HG03108 (cell line): ENCODE data around the gene SH2D1A.
"Not testable (repeated sequence)": the region's sequence is repeated elsewhere in the genome, so short reads cannot be mapped to it uniquely, and the experiment has no call there.

ENCODE experiments used
- ATAC-seq: cut with Tn5 transposase; IDR thresholded peaks from one replicate; pipeline ENCODE4 v1.9.1; 2021; ENCODE audit warnings: moderate library complexity; ENCODE audit not compliant: unreplicated experiment

SH2D1A gene

GRCh38 chrX:124346117-124346876, at the start of gene SH2D1A:
SH2D1A (plus strand) TSS chrX:124346563; CDS start chrX:124346643, 80 bp downstream.
- ATAC-seq = no peak

DNA sequence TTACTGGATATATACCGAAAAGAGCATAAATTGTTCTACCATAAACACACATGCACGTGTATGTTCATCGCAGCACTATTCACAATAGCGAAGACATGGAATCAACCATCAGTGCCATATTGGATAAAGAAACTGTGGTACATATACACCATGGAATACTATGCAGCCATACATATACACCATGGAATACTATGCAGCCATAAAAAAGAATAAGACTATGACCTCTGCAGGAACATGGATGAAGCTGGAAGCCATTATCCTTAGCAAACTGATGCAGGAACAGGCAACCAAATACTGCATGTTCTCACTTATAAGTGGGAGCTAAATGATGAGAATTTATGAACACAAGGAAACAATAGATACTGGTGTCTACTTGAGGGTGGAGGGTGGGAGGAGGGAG, 47.0 kb upstream of the SH2D1A start:
- ATAC-seq = not testable (repeated sequence)

DNA sequence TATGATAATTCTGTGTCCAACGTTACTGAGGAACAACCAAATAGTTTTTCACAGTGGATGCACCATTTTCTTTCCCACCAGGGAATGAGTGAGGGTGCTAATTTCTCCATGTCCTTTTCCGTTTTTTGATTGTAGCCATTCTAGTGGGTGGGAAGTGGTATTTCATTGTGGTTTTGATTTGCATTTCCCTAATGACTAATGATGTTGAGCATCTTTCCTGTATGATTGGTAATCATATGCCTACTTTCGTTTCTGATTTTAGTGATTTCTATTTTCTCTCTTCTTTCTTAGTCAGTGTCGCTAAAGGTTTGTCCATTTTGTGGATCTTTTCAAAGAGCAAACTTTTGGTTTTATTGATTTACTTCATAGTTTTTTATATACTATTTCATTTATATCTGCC, 46.0 kb upstream of the SH2D1A start:
- ATAC-seq = no peak

- no peak for ATAC-seq
Observed at GRCh38 chrX:124307253-124307907, 39.0 kb upstream of the SH2D1A start.

DNA sequence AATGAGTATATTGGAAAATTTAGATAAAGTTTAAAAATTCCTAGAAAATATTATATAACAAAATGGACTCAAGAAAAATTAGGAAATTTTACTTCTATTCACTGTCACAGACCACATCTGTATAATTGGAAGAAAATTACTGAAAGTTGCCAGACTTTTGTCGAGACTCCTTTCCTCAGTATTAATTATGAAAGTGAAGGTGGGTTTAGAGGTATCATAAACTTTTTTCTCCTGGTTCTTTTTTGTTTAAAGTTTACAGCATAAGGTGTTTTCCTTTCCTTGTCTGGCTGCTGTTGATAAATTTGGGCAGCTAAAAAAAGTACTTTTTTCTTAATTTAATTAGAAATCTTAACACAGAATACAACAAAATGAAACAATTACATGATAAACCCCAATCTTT, 20.6 kb upstream of the SH2D1A start:
- no peak for ATAC-seq

DNA sequence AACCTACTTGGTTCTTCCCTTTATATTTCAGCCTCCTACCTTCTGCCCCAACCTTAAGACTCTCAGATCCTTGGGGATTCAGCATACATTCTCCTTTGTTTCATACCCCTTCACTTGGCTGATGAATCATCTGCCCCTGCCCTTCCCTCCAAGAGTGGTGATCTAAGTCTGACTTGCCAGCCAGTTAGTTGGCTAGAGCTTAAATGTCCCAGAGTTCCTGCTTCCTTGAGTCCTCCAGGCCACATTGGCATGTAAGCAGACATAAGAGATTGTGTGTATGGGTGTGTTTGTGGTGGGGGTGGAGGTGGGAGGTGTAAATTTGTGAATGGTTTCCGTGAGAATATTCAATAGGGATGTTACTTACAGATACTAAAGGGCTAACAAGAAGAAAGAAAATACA, 17.6 kb upstream of the SH2D1A start:
- no peak for ATAC-seq

- ATAC-seq = no peak
Observed at GRCh38 chrX:124332481-124333424, 13.6 kb upstream of the SH2D1A start, which contains the start of gene TEX13D. TEX13D (plus strand) TSS chrX:124332660; CDS start chrX:124332918, 258 bp downstream.

- ATAC-seq = no peak
Observed at GRCh38 chrX:124333862-124334261, 12.5 kb upstream of the SH2D1A start.

- ATAC-seq = not testable (repeated sequence)
Observed at GRCh38 chrX:124334555-124334954, 11.8 kb upstream of the SH2D1A start.

DNA sequence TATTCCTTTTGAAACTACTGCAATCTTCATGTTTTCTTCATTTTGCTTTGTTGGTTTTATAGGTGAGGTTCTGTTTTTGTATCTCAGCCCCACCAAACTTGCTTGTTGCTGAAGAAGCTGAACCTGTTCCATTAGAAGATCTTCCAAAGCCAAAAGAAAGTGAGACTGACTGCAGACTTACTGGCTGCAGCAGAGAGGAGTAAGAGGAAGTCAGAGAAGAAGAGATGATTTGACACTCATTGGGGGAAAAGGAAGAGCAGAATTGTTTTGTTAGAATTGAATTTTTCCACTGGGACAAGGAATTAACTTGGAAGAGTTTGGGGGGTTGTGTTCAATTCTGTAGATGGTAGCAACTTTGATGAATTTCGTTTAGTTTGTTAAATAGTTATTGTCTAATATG, 10.8 kb upstream of the SH2D1A start:
- ATAC-seq = no peak

DNA sequence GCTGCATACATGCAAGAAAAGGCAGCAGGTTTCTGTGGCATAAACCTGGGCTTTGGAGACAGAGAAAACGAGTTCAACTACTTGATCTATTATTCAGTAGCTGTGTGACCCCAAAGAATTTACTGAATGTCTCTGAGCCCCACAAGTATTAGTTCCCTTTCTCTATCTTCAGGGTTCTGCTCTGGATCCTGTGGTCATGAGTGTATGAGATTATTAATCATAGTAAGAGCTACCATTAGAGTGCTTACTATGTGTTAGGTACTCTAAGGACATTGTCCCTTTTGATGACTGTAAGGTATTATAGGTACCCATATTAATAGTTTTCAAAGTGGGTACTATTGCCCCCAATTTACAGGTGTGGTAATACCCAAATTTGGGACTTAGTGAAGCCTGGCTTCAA, 8.4 kb upstream of the SH2D1A start:
- ATAC-seq = no peak

DNA sequence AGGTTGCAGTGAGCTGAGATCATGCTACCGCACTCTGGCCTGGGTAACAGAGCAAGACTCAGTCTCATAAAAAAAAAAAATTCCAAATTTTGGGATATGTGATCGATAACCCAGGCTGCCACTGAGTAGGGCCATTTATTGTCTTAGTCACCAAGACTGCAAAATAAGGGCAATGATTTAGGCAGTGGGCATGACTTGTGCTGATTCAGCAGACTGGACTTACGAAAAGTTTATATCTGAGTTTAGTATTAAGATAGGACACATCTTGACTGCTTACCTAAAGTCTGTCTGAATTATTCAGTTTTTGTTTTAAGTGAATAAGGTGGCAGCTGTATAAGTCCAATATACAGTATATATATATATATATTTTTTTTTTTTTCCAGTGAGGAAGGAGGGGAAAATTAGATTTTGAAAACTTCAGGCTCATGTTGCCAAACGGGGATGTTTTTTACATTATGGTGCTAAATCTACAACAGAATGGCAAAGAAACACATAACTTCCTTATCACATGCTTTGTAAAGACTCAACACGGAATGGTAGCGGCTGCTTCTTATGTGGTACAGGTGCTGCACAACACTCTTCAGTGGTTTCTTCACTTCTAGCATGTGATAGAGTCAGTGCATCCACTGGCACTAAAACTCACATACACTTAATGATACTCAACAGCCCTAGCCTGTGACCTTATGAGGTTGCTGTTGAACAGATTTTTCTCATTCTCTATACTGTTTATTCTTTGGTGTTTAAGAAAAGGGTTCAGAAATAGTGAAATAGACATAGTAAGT, 7.4 kb upstream of the SH2D1A start:
- ATAC-seq = no peak

DNA sequence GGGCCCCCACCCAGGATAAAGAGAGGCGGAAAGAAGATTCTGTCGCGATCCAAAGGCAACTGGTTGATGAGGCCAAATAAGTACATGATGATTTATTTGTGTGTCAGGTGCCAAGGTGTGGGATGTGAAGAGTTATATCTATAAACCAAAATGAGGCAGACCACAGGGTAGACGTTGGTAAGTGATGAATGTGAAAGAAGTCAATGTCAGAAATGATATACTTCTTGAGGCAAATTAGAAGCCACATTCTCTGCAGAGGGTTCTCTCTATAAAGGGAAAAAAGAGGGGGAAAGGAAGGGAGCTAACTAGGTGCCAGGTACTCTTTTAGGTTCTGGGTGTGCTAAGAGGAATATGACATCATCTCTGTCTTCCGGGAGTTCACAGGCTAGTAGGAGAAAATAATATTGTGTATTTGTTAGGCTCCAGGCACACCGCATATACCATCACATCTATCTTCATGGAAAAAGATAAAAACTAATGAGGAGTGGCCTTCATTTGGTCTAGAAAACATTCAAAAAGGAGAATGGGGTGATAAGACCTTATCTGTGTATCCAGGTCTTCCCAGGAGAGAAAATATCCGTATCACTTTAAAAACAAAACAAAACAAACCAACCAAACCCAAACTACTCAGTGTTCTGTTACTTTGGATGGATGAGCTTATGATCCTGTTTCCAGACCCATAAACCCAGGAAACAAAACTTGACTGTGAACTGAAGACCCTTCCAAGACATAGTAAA, 4.8 kb upstream of the SH2D1A start:
- ATAC-seq = no peak

DNA sequence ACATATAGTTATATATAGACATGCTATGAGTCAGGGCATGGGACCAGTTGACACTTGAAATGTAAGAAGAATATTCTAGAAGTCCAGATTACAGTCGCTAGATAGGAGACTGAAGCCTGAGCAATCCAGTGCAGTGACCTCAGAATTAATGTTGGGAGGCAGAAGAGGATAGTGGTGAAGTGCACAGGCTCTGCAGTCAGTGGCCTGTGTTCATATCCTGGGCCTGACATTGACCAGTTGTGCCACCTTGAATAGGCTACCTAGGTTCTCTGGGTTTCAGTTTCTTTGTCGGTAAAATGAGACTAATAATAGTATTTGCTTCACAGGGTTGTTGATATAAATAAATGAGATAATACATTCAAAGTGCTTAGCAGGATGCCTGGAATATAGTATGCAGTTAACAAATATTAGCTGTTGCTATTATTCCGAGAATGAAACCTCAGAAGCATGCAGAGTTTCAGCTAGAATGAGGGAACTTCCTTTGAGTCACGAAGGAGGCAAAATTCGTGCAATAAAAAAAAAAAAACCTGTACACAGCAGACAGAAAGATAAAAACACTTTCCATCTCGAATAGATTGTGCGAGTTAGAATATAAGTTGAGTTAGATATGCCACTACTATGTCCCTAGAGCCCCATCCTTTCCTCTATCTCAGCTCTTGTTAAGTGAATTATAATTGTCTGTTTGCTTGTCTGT, 4.0 kb upstream of the SH2D1A start:
- no peak for ATAC-seq

GRCh38 chrX:124343016-124343415, 3.3 kb upstream of the SH2D1A start:
- no peak for ATAC-seq

- no peak for ATAC-seq
Observed at GRCh38 chrX:124344246-124344645, 2.1 kb upstream of the SH2D1A start.

DNA sequence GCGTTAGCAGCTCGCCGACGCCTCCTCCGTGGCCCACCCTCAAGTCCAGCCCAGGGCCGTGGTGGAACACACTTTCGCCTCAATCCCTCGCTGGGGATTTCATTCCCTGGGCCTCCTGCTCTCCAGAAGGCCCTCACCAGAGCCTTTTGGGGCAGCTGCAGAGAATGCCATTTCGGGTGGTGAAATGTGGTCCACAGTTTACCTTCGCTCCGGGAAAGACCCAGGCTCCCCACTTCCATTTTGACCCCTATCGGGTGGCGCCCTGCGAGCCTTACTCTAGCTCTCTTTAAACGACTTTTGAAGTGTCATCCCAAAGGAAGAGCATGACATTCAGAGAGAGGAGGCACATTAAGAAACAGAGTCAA, 496 bp downstream of the SH2D1A start:
- ATAC-seq = no peak

GRCh38 chrX:124347242-124347641, 879 bp downstream of the SH2D1A start:
- no peak for ATAC-seq

- no peak for ATAC-seq
Observed at GRCh38 chrX:124348182-124348581, 1.8 kb downstream of the SH2D1A start.
